GM19455 (cell line): ENCODE results near the gene ERRFI1.
"Not testable (repeated sequence)": the region's sequence is repeated elsewhere in the genome, so short reads cannot be mapped to it uniquely, and the experiment has no call there.

Source experiments
- ATAC-seq: cut with Tn5 transposase; IDR thresholded peaks from one replicate; pipeline ENCODE4 v1.9.1; 2021; ENCODE audit not compliant: unreplicated experiment

The ERRFI1 gene

DNA sequence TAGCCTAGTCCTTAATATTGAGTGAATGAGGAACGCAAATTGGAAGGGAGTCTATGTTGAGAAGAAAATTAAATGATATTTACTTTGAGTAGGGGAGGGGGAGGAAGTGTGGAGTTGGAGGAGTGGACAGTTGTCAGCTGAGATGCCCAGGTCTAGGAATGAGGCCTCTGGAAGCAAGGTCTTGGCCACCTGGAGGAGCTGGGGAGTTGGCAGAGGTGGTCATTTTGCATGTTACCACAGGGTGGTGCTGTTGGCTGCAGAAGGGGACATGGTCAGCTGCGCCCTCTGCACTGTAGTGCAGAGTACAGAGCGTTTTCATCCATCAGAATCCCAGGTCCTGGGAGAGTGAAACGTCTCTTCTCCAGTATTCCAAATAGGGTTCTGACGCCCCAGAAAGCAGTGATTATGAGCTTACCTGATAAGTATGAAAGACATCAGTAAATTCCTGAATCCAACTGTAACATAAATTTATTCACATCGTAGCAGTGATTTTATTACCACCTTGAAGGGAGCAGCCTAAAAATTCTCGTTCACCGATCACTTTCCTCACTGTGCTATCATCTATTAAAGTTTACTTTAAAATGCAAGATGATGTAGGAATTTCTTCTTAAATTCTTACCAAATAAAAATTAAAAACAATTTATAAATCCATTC is 50.8 kb downstream of the ERRFI1 start:
- no peak for ATAC-seq

DNA sequence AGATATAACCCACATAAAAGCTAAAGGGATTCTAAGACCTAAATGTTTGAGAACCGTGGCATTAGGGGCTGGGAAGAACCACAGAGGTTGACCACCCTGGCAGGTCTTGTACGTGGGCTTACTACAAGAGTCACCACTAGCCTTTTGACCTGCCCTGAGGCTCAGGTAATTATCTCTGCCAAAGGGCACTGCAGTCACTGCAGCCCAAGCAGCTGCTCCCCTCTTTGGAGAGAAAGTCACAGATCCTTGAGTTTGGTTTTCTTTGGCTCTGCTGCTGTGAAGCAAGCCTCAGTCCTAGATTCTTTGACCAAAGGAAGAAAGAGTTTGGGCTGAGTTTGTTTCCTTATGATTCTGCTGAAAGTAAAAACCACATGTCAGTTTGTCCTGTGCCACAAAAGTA is 53.0 kb downstream of the ERRFI1 start:
- no peak for ATAC-seq

DNA sequence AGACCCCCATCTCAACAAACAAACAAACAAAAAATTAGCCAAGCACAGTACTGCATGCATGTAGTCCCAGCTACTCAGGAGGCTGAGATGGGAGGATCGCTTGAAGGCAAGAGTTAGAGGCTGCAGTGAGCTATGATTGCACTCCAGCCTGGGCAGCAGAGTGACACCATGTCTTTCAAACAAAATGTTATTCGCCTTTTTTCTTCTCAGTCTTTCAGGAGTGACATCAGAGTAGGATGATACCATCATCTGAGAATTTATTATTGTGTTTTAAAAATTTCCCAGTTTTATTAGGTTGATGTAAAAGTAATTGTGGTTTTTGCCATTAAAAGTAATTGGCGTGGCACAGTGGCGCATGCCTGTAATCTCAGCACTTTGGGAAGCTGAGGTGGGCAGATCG is 53.8 kb downstream of the ERRFI1 start:
- no peak for ATAC-seq

DNA sequence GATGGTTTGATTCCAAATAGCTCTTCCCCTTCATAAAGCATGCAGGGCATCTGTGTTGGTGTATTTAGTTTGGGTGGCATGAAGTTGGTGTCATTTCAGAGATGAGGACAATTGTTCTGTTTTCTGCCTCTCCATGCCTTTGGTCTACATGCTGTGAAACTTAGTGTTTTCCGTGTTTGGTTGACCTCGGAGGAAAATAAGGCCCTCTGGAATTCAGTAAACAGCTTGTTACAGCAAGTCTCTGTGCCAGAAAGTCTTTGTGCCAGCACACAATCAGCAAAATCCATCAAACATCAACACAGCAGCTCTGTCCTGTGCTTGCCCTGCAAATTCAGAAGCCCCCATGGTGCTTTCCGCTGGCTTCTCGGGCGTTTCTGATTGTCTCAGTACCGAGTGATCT is 55.1 kb downstream of the ERRFI1 start:
- no peak for ATAC-seq

DNA sequence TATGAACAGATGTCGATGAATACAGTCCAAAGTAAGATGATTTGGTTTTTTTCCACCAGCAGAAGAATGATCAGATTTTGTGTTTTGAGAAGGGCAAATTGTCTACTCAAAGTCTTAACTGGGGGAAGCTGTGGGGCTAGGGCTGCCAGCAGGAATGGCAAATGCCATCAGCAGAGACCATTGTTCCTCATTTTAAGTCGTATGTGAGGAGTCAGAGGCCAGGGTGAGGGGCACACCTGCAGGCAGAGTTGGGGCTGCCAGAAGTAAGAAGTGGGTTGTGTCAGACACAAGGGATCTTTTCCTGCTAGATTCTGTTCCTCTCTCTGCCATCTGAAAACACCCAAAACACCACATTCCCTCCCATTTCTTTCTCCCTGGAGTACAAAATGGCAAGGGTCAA is 55.9 kb downstream of the ERRFI1 start:
- ATAC-seq = no peak

DNA sequence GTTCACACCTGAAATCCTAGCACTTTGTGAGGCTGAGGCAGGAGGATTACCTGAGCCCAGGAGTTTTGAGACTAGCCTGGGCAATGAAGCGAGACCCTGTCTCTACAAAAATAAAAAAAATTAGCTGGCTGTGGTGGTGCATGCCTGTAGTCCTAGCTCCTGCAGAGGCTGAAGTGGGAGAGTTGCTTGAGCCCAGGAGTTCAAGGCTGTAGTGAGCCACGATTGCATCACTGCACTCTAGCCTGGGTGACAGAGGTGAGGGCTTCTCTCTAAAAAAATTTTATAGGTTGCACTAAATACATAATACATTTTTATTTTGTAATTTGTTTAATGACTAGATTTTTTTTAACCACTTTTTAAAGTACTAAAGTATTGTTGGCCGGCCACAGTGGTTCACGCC is 58.5 kb downstream of the ERRFI1 start:
- no peak for ATAC-seq

DNA sequence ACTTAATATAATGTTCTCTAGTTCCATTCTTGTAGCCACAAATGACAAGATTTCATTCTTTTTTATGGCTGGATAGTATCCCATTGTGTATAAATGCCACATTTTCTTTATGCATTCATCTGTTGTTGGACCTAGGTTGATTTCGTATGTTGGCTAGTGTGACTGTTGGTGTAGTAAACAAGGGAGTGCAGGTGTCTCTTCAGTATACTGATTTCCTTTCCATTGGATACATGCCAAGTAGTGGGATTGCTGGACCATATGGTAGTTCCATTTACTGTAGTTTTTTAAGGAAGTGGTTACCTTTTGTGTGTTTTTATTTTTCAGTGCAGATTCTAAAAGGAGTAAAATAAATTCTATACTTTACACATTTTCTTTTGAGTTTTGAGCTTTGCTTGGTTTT is 58.9 kb downstream of the ERRFI1 start:
- ATAC-seq = no peak

DNA sequence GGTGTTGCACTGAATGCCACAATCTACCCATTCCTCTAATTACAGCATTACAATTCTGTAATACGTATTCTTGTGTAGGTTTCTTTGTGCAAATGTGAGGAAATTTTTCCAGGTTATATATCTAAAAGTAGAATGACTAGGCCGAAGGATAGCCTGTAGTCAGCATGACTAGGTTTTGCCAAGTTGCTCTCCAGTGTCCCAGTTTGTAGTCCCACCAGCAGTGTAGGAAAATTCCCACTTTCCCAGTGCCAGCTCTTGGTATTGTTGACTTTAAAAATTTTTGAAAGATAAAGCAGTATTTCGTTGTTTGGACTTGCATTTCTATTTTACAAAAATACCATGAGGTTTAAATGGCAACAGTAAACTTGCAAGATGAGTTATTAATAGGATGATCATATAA is 61.6 kb downstream of the ERRFI1 start:
- no peak for ATAC-seq

DNA sequence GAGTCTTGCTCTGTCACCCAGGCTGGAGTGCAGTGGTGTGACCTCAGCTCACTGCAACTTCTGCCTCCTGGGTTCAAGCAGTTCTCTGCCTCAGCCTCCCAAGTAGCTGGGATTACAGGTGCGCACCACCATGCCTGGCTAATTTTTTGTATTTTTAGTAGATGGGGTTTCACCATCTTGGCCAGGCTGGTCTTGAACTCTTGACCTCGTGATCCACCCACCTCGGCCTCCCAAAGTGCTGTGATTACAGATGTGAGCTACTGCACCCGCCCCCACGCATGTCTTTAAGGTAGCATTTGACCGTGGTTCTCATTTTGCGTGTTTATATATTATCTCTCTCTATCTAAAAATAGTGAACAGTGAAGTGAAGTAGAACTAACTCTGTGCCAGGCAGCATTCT is 62.3 kb downstream of the ERRFI1 start:
- ATAC-seq = not testable (repeated sequence)

DNA sequence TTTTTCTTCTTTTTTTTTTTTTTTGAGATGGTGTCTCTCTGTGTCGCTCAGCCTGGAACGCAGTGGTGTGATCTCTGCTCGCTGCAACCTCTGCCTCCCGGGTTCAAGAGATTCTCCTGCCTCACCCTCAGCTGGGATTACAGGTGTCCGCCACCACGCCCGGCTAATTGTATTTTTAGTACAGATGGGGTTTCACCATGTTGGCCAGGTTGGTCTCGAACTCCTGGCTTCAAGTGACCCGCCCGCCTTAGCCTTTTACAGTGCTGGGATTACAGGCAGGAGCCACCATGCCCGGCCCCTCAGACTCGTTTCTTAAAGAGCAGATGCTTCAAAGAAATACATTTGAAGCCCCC is 62.8 kb downstream of the ERRFI1 start:
- not testable (repeated sequence) for ATAC-seq

DNA sequence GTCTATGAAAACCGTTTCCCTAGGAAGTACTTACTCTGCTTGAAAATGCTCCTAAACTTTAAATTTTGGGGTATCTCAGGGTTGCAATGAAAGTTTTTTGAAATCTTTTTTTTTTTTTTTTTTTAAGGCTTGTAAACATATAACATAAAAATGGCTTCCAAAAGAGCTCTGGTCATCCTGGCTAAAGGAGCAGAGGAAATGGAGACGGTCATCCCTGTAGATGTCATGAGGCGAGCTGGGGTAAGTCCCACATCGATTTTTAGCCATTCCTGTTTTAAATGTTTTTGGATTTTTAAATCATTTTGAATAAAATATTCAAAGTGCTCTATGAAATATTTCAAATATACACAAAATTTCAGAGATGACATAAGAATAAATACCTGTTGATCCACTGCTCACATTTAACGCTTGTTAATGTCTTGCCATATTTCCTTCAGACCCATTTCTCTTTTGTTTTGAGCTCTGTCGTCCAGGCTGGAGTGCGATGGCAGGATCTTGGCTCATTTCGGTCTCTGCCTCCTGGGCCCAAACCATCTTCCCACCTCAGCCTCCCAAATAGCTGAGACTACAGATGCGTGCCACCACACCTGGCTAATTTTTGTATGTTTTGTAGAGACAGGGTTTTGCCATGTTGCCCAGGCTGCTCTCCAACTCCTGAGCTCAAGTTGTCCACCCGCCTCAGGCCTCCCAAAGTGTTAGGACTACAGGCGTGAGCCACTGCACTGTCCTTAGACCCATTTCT is 63.3 kb downstream of the ERRFI1 start:
- ATAC-seq = no peak

DNA sequence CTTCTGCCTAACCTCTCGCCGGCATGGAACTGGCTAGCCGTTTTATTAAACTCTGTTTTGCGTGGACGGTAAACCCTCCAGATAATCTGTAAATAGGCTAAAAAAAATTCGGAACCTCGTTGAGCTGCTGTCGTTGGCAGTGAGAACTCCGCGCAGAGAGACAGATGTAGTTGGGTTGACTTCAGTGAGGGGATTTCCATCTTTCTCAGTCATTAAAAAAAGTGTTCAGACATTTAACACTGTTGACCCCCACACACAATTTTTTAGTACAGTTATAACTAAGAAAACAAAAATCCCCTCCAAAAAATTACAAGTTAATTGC is 64.1 kb downstream of the ERRFI1 start:
- ATAC-seq = no peak
